ENCODE data around the gene PSTPIP1. TPM values are rescaled to one million over a fixed set of nuclear protein-coding genes. Genes with fewer than 3 reads are reported as not detected.

PSTPIP1 gene
- total and polyA plus RNA-seq, 2 of the 4 experiments (the other 2 are of a cell fraction), result 0.36 to 1.1 TPM

GRCh38 chr15:77057072-77057471 is 62.1 kb downstream of the PSTPIP1 start:
- H2BK20ac ChIP-seq (ENCODE audit: low read depth, low read length), result no peak overlapping the region
- peaks cover 22% of the 10 kb centered on the region for H3K9me1 ChIP-seq (ENCODE audit: insufficient read depth, low read length)
- DNase-seq (no peak), ATAC-seq (ENCODE audit: low read depth) (no peak)
- H3K18ac ChIP-seq (ENCODE audit: low read depth, low read length), result no peak overlapping the region
- no peak overlapping the region for H4K5ac ChIP-seq (ENCODE audit: low read depth, low read length)
- H4K8ac ChIP-seq (ENCODE audit: low read depth in 2 of 2, low read length in 2 of 2), result no peak overlapping the region
- H3K79me1 ChIP-seq (ENCODE audit: low read depth in 1 of 2, low read length in 2 of 2), result peaks cover 31 to 69% of the 10 kb centered on the region in 2 experiments
- no CpG with 5 or more reads among the region's 1 CpG for WGBS, 2 experiments (ENCODE audit: extremely low coverage in 2 of 2, insufficient read length in 1 of 2)
- no peak overlapping the region for H2AFZ ChIP-seq (replicated peaks; ENCODE audit: low read length, poor library complexity)
- H3K27ac ChIP-seq (ENCODE audit: insufficient read depth, low read length), result no peak overlapping the region
- dilution Hi-C loops (cut with HindIII; ENCODE audit: low sequenced_read_pairs, unreplicated experiment), result no loop called here
- no peak overlapping the region for H2BK120ac ChIP-seq (ENCODE audit: low read depth, low read length)
- no TSS peak for BruUV-seq (replicated peaks)
- CTCF ChIA-PET, result no interaction called here
- no peak overlapping the region for H3K4me3 ChIP-seq (ENCODE audit: insufficient read depth, low read depth, low read length)
- TF ChIP-seq, protein P1, sequence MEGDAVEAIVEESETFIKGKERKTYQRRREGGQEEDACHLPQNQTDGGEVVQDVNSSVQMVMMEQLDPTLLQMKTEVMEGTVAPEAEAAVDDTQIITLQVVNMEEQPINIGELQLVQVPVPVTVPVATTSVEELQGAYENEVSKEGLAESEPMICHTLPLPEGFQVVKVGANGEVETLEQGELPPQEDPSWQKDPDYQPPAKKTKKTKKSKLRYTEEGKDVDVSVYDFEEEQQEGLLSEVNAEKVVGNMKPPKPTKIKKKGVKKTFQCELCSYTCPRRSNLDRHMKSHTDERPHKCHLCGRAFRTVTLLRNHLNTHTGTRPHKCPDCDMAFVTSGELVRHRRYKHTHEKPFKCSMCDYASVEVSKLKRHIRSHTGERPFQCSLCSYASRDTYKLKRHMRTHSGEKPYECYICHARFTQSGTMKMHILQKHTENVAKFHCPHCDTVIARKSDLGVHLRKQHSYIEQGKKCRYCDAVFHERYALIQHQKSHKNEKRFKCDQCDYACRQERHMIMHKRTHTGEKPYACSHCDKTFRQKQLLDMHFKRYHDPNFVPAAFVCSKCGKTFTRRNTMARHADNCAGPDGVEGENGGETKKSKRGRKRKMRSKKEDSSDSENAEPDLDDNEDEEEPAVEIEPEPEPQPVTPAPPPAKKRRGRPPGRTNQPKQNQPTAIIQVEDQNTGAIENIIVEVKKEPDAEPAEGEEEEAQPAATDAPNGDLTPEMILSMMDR (conservative IDR thresholded peaks at IDR 0.05; ENCODE audit: low read depth, low read length), result no peak
- peak; percentile 41 for TF ChIP-seq CEBPB (IDR thresholded peaks at IDR 0.05; ENCODE audit: low read depth, low read length)
- no peak overlapping the region for H2BK15ac ChIP-seq (ENCODE audit: low read depth, low read length)
- in situ Hi-C loops (cut with MboI; ENCODE audit: low sequenced_read_pairs), result no loop called here
- H3K56ac ChIP-seq (ENCODE audit: extremely low read depth, insufficient read depth, low read length), result no peak overlapping the region
- H2AK5ac ChIP-seq (ENCODE audit: low read depth, low read length), result no peak overlapping the region
- no peak overlapping the region for H2AK9ac ChIP-seq (replicated peaks; ENCODE audit: low read depth, low read length, poor library complexity)
- no peak overlapping the region for H3K4ac ChIP-seq (ENCODE audit: low read depth, low read length)
- POLR2A ChIA-PET (ENCODE audit: unreplicated experiment), result no interaction called here
- no peak overlapping the region for H3K4me2 ChIP-seq (ENCODE audit: low read depth, low read length)
- intact Hi-C loops (cut with micrococcal nuclease), result no loop called here
- no peak overlapping the region for H2BK5ac ChIP-seq (ENCODE audit: low read depth, low read length, poor library complexity, severe bottlenecking)
- no peak overlapping the region for H3K14ac ChIP-seq (replicated peaks; ENCODE audit: low read depth, low read length)
- peaks cover 12% of the 10 kb centered on the region for H3K4me1 ChIP-seq (ENCODE audit: control insufficient read depth, insufficient read depth, low read length)
- H3K9ac ChIP-seq (ENCODE audit: low read depth, low read length), result no peak overlapping the region
- peaks cover 31% of the 10 kb centered on the region for H4K20me1 ChIP-seq (ENCODE audit: insufficient read depth, low read length)
- no peak overlapping the region for H3K23ac ChIP-seq (ENCODE audit: low read depth, low read length)
- no peak overlapping the region for H4K91ac ChIP-seq (ENCODE audit: insufficient read depth, low read depth, low read length)
- H3K27me3 ChIP-seq (ENCODE audit: control insufficient read depth, insufficient read depth, low read length), result no peaks in the 10 kb centered on the region
- H3K9me3 ChIP-seq (ENCODE audit: control insufficient read depth, insufficient read depth, low read length), result no peaks in the 10 kb centered on the region
- H3K36me3 ChIP-seq (ENCODE audit: control insufficient read depth, insufficient read depth, low read length), result peaks cover 9% of the 10 kb centered on the region
